DMS114 treated with DMSO at 0.1 percent for 48 hours (cell line): Measurements from ENCODE around the gene LAMTOR1.

Experiments used
- DNase-seq: peaks from one replicate; lab custom pipeline; 2025; ENCODE audit not compliant: unreplicated experiment; lab: John Stamatoyannopoulos, UW

LAMTOR1 gene

DNA sequence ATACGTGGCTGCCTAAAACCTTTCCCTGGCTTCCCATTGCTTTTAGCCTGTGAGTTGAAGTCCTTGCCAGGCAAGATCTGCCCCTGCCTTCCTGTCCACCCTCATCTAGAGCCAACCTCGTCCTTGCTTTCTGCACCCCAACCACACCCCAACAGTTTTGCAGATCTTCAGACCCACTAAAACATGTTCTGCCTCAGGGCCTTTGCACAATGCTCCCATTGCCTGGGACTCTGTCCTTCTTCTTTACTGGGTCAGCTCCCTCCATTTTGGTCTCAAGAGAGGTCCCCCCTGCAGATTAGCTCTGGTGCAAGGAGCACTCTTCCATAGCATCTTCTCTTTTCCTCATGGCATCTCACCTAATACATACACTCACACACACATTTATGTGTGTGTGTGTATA is 17.8 kb upstream of the LAMTOR1 start:
- no peak for DNase-seq

GRCh38 chr11:72119198-72119597 is 16.1 kb upstream of the LAMTOR1 start:
- DNase-seq: no peak

- no peak for DNase-seq
These were observed 13.1 kb upstream of the LAMTOR1 start for GRCh38 chr11:72116019-72116755.

DNA sequence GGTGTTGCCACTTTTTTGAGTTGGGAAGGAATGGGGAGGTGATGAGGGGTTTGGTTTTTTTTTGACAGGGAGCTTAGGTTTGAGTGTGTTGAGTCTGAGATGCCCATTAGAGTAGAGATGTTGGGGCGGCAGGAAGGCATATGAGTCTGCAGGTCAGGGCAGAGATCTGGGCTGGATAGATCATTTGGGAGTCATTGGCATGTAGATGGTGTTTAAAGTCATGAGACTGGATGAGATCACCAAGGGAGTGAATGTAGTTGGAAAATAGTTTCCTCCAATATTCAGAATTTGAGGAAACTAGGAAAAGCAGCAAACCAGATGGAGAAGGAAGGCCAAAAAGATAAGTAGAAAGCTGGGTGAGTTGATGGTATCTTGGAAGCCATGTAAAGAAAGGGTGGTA is 11.5 kb upstream of the LAMTOR1 start:
- no peak for DNase-seq

DNA sequence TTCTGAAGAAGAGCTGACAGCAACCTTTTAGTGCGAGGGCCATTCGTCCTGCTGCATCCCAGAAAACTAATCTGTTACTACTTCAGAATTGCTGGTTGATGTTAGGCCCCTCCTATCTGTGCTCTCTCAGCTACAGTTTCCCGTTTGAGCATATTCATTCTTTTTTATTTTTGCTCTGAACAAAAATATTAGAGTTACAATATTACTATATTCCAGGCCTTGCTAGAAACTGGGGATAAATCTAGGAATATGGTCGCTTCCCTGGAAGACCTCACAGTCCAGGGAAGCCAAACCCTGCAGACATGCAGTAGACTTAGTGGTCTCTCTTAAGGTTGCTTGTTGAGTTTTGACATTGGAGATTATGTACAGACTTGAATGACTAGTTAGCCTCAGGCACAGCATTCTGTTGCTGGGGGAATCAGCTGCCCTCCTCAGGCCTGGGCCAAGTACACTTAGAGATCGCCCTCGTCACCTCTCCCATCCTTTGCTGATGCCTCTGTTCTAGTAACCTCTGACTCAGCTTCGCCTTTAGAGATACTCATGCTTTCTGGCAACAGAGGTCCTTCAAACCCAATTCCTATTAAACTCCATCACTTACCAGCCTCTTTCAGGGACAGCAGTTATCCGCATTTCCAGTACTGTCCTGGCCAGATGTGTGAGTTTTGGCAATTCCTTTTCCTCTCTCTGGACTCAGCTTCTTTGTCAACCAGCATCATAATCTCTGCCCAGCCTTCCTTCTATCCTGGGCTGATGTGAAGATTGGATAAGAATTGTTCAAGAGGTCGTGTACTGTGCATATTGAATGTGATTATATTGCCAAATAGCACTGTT is 10.1 kb upstream of the LAMTOR1 start:
- no peak for DNase-seq

DNA sequence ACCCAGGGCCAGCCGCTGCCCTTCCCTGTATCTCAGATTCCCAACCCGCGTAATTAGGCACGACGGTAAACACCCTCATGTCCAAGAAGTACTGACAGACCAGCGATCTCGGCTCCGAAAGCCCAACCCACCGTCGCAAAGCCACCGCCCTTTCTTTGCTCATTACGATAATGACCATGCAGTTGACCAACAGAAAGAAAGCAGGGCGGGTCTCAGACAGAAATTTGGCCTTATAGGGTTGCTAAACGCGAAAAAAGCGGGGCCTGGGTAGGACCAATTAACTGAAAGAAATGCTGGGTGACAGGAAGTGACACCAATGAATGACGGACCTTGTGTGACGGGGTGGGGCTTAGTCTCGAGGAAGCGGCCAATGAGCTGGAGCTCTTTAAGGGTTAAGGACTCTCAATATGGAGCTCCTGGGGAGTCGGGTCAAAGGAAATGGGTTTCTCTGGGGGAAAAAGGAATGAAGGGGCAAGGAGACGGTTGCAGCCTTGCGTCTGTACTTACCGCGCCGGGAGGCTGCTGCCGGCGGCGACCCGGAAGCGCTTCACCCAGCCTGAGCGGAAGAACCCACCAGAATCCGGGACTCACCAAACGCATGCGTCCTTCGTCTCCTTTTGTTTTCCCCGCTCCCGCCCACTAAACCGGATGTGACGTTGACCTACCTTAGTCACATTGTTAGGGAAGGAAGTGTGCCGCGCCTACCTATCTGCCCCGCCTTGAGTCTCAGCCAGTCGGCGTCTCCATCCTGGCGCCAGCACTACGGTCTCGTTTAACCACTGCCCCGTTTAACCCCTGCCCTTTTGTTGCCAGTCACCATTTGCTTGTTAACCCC is 9.3 kb upstream of the LAMTOR1 start, which contains the start of gene ANAPC15:
Gene ANAPC15 (minus strand): TSS at position 553 of the 835 bp plus-strand sequence. CDS start 1,419 bp downstream, outside the sequence.
- DNase-seq: peak; percentile 95

DNA sequence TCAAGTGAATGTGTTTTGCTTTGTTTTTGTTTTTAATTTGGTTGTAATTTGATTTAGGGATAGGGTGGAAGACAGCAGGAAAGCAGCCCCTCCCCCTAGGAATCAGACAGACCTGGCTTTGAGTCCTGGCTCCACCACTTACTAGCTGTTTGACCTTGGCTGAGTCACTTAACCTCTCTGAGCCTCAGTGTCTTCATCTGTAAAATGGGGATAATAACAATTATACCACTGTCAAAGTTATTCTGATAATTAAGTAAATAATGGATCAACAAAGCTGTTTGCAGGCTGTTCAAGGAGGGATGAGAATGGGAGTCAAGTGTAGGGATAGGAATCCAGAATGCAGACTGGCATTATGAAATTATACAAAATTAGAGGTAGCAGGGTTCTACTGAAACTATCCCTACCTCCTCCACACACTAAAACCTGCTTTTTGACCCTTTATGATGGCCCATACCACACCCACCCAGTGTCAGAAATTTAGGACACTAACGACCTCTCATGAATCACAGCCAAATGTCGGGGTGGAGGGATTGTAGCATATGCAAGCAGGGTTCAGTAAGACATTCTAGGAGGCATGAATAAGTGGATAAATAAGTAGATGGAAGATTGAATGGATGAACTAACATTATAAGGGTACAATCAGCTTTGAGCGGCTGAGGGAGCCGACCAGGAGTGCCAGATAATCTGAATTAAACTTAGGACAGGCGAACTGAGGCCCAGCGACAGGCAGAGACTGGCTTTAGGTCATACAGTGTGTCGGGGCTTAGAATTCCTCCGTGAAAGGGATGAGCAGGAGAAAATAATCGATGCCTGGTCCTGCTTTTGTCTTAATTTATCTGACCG is 8.4 kb upstream of the LAMTOR1 start:
- DNase-seq: no peak

DNA sequence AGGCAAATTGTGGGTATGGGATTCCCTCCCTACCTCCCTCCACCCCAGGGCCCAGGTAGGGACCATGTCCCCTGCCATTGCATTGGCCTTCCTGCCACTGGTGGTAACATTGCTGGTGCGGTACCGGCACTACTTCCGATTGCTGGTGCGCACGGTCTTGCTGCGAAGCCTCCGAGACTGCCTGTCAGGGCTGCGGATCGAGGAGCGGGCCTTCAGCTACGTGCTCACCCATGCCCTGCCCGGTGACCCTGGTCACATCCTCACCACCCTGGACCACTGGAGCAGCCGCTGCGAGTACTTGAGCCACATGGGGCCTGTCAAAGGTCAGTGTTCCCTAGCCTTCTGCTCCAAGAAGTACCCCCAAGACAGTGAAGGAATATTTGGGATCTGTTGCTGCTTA is 2.8 kb upstream of the LAMTOR1 start, which contains the start of gene TOMT:
Gene TOMT (plus strand): TSS at position 37 of the 400 bp plus-strand sequence. CDS start 28 bp downstream, at position 65.
- no peak for DNase-seq

DNA sequence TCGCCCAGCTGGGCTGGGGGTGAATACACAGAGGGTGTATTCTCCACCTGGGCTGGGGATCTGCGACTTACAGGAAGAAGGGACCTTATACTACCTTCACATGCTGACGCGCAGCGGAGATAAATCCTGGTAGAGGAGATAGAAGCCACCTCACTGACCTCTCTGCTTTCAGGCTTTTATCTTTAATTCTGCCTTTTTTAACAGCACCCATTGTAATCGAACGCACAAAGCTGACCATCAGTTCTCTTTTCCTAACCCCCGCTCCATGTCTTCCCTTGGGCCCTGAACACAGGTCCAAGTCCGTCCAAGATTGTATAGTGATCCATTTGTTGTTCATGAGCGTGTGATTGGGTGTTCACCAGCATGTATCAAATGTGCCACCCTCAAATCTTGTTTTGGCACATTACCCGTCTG is 664 bp upstream of the LAMTOR1 start:
- no peak for DNase-seq

- DNase-seq: no peak
These were observed 509 bp downstream of the LAMTOR1 start for GRCh38 chr11:72102631-72102945.

GRCh38 chr11:72102162-72102561 is 935 bp downstream of the LAMTOR1 start:
- DNase-seq: no peak

DNA sequence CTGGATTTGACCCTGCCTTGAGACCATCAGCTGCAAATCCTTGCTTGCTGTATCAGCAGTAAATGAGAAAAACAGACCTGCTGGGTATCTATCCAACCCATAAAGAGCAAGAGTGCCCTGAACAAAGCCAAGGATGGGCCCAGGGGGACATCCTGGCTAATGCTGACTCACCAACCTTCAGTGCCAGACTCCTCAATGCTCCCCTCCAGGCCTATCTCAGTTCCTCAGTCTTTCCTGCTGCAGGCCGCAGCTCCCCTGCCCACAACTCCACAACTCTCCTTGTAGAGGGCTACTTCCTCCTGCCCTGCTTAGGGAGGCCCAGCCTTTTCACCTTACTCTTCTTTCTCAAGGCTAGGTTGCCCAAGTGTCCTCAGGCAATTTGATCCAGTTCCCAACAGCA is 2.6 kb downstream of the LAMTOR1 start:
- no peak for DNase-seq

DNA sequence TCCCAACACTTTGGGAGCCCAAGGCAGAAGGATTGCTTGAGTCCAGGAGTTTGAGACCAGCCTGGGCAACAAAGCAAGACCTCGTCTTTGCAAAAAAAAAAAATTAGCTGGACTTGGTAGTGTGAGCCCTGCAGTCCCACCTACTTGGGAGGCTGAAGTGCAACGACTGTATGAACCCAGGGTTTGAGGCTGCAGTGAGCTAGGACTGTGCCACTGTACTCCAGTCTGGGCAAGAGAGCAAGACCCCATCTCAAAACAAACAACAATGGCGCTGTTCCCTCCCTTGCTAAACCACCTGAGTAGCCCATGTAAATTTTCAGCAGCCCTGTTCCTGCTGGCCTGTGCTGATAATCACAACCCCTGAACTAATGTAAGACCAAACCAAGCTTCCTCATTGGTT is 3.1 kb downstream of the LAMTOR1 start:
- DNase-seq: no peak

DNA sequence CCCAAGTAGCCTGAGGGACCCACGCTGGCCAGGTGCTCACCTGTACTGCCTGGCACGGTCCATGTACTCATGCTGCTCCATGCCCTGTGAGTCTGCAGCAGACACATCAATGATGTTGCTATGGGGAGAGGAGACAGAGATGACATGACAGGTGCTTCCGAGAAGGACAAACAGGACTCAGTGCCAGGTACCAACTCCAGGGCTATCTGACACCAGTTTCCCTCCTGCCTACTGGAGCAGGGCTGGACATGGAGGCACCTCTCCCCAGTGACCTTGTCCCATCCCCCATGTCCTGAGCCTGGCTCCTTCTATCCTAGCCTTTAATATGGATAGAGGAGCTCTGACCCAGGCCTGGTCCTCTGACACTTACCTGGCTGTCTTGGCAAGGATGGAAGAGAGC is 4.4 kb downstream of the LAMTOR1 start:
- DNase-seq: no peak

DNA sequence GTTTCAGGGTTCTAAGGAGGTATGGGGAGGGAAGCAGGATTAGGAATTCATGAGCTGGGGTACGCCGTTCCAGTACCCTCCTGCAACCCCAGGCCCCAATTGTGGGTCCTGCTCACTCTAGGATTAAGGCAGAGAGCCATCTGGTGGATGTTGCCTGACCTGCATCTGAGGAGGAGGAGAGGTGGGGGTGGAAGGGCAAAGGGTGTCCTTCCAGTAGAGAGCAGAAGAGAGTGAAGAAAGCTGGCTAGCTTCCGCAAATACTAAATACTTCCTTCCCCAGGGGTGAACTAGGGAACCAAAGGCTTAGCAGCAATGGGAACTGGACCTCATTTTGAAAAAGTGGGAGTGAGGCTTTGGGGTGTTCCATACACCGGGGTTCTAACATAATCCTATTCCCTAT is 11.8 kb downstream of the LAMTOR1 start:
- peak; percentile 2 for DNase-seq

DNA sequence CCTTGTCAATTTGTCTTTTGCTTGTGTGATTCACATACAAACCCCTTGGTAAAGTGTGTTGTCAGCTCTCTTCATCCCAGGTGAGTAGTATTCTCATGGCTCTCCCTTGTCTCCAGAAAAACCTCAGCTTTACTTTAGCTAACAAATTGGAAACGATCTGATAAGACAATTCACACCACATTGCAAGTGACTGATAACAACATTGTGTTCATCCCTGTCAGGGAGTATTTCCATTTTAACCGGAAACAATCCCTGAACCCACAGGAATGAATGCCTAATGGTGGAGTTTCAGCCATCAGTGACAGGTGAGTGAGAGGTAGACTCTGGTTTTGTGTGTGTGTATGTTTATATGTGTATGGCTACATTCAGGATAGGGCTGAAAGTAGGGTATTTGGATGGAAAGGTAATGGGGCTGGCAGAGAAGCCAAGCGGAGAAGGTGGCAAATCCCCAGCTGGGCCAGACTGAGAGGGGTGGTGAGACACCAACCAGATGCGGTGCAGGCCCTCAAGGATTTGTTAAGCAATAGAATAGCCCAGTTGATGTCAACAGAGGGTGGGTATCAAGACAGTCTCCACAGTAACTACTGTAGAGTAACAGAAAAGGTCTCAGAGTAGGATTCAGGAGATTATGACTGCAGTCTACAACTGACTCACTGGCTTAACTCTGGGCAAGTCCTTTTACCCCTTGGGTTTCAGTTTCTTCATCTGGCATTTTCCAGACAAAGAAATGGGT is 14.9 kb downstream of the LAMTOR1 start:
- no peak for DNase-seq

- DNase-seq: no peak
These were observed 17.3 kb downstream of the LAMTOR1 start for GRCh38 chr11:72085621-72086351.

DNA sequence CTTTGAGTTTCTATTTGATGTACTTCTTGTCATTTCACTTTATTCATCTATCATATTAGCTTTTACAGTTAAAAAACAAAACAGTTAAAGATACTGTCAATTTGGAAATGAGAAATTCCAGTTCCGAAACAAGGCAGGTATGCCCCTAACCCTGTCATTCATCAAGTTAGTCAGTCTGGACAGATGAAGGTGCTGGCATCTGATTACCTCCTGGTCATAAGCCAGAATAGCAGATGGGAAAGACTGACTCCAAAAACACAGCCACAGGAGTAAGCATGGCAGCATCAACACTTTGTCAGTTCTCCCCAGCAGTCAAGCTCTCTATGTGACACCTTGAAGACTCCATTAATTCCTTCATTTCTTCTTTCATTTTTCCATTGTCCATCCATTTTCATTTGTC is 18.1 kb downstream of the LAMTOR1 start:
- no peak for DNase-seq

GRCh38 chr11:72084076-72084475 is 19.0 kb downstream of the LAMTOR1 start:
- DNase-seq: no peak
